ENCODE results near the gene GHDC. TPM values are rescaled to one million over a fixed set of nuclear protein-coding genes. Genes with fewer than 3 reads are reported as not detected.

The GHDC gene
- total and polyA plus RNA-seq, 2 of the 8 experiments (the other 6 are each of a cell fraction or from before 2014, with no cell fraction given) = 7.4 to 8.1 TPM

DNA sequence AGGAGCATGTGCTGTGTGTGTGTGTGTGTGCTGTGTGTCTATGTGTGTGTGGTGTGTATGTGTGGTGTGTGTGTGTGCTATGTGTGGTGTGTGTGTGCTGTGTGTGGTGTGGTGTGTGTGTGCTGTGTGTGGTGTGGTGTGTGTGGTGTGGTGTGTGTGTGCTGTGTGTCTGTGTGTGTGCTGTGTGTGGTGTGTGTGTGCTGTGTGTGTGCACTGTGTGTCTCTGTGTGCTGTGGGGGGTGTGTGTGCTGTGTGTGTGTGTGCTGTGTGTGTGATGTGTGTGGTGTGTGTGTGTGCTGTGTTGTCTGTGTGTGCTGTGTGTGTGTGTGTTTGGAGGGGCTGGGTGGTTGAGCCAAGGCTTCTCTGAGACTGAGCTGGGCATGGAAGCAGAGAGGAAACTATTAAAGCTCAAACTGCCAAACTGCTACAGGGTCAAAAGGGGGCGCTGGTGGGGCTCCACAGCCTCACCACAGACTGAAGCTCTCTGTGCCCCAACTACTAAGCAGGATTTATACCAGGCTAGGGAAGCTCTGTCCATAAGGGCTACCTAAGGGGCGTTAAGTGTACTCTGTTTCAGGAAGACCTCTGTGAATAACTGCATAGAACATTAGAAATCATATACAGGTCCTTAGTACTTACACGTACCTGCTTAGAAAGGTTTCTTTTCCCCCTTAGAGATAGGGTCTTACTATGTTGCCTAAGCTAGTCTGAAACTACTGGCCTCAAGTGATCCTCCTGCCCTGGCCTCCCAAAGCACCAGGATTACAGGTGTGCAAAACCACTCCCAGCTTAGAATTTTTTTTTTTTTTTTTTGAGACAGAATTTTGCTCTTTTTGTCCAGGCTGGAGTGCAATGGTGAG lies 27.8 kb upstream of the GHDC start:
- H2BK15ac ChIP-seq (ENCODE audit: low read length) = 0 out of 2 replicates have a peak overlapping the region, but pooled peaks have one; percentile 20
- FAIRE-seq = no peak

More for the DNA sequence above, 27.8 kb upstream of the GHDC start:
- Histone ChIP-seq H3K79me1 (ENCODE audit: low read depth, low read length) (no peaks in the 10 kb centered on the region), H4K5ac (ENCODE audit: insufficient read length, low read depth, low read length) (no peak overlapping the region), H2BK120ac (replicated peaks; ENCODE audit: low read depth, low read length) (no peak overlapping the region), H3K27ac (ENCODE audit: low read depth, low read length) (no peak overlapping the region), H3K9ac (replicated peaks in 1 of 4; ENCODE audit: extremely low read depth in 1 of 4, low read depth in 3 of 4, low read length in 3 of 4) (no peak overlapping the region), H3K23ac (ENCODE audit: insufficient read length) (no peak overlapping the region), H2AK5ac (ENCODE audit: low read depth, low read length) (no peak overlapping the region; the same call in 1 of the 2 replicates), H3K36me3 (ENCODE audit: control insufficient read depth in 2 of 4, insufficient read depth in 4 of 4, low read length in 3 of 4) (peaks cover 5 to 25% (median 14%) of the 10 kb centered on the region in 4 experiments), H3K18ac (ENCODE audit: extremely low read depth, low read length) (no peak overlapping the region), H2BK5ac (ENCODE audit: low read depth, low read length) (no peak overlapping the region; the same call in 1 of the 2 replicates), H3K79me2 (ENCODE audit: control insufficient read depth in 1 of 2, insufficient read depth in 2 of 2, low read length in 2 of 2) (no peaks in the 10 kb centered on the region), H3K9me3 (ENCODE audit: insufficient read depth in 2 of 2, low read depth in 1 of 2, low read length in 1 of 2) (no peaks in the 10 kb centered on the region), H2AFZ (ENCODE audit: low read length) (no peak overlapping the region), H4K91ac (replicated peaks; ENCODE audit: insufficient read length, low read length) (peak overlapping the region; percentile 70), H3K4ac (replicated peaks; ENCODE audit: insufficient read length, low read depth, low read length) (no peak overlapping the region), H3K56ac (replicated peaks; ENCODE audit: insufficient read length, low read depth, low read length) (peak overlapping the region; percentile 95), H3K23me2 (ENCODE audit: low read depth, low read length) (peaks cover 4% of the 10 kb centered on the region; the same call in 1 of the 2 replicates), H3K27me3 (replicated peaks in 1 of 4; ENCODE audit: control insufficient read depth in 3 of 4, extremely low read depth in 1 of 4, insufficient read depth in 3 of 4, low read length in 3 of 4) (no peaks in the 10 kb centered on the region), H2BK12ac (ENCODE audit: low read depth, low read length) (peak overlapping the region; percentile 52; the same call in 1 of the 2 replicates), H3K4me2 (ENCODE audit: insufficient read depth in 1 of 2, low read depth in 2 of 2, low read length in 2 of 2) (no peak overlapping the region), H4K20me1 (replicated peaks in 1 of 2; ENCODE audit: control insufficient read depth in 1 of 2, insufficient read depth in 2 of 2, low read length in 2 of 2) (peaks cover 2 to 4% of the 10 kb centered on the region in 2 experiments), H3K4me3 (ENCODE audit: extremely low read depth in 1 of 4, insufficient read depth in 2 of 4, low read depth in 3 of 4, low read length in 4 of 4) (no peak overlapping the region), H4K8ac (ENCODE audit: extremely low read depth, insufficient read depth, low read length) (no peak overlapping the region), H3K4me1 (replicated peaks in 1 of 4; ENCODE audit: control insufficient read depth in 3 of 4, insufficient read depth in 4 of 4, low read length in 3 of 4) (no peaks in the 10 kb centered on the region), H3K14ac (ENCODE audit: insufficient read length) (no peak overlapping the region), H2BK20ac (ENCODE audit: low read length) (no peak overlapping the region)
- POLR2A ChIA-PET (ENCODE audit: partially characterized antibody) = interaction anchor here (0.9 to 1.2 kb wide), 2 partner anchors 33 to 79 kb away, joined by 3 to 4 read pairs; no protein-coding TSS in a partner anchor
- TF ChIP-seq EP300 (IDR thresholded peaks at IDR 0.05; ENCODE audit: borderline replicate concordance in 1 of 2, low read depth in 2 of 2, low read length in 2 of 2) (no peak), RXRA (IDR thresholded peaks at IDR 0.05; ENCODE audit: insufficient read depth, low read depth, low read length) (0 out of 2 replicates have a peak, but pooled peaks have one; percentile 11), HDAC2 (IDR thresholded peaks at IDR 0.05; ENCODE audit: borderline replicate concordance in 1 of 2, low read depth in 2 of 2, low read length in 2 of 2) (no peak), YY1 (IDR thresholded peaks at IDR 0.05; ENCODE audit: low read depth, low read length) (0 out of 2 replicates have a peak, but pooled peaks have one; percentile 29), RAD21 (IDR thresholded peaks at IDR 0.05 in 1 of 2, conservative IDR thresholded peaks at IDR 0.05 in 1 of 2; ENCODE audit: low read depth in 2 of 2, low read length in 2 of 2) (peak; percentile 85 to 88)
- TF ChIP-seq, protein P1, sequence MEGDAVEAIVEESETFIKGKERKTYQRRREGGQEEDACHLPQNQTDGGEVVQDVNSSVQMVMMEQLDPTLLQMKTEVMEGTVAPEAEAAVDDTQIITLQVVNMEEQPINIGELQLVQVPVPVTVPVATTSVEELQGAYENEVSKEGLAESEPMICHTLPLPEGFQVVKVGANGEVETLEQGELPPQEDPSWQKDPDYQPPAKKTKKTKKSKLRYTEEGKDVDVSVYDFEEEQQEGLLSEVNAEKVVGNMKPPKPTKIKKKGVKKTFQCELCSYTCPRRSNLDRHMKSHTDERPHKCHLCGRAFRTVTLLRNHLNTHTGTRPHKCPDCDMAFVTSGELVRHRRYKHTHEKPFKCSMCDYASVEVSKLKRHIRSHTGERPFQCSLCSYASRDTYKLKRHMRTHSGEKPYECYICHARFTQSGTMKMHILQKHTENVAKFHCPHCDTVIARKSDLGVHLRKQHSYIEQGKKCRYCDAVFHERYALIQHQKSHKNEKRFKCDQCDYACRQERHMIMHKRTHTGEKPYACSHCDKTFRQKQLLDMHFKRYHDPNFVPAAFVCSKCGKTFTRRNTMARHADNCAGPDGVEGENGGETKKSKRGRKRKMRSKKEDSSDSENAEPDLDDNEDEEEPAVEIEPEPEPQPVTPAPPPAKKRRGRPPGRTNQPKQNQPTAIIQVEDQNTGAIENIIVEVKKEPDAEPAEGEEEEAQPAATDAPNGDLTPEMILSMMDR (IDR thresholded peaks at IDR 0.05; ENCODE audit: control extremely low read depth in 1 of 3, insufficient read depth in 1 of 3, low read depth in 1 of 3, low read length in 3 of 3) = peak; percentile 82 to 90 (median 88)
- CTCF ChIA-PET (ENCODE audit: partially characterized antibody) = interaction anchor here (0.5 to 4.5 kb wide), 70 partner anchors 9 to 399 kb away, joined by 3 to 56 read pairs (median 4); partner anchors contain the start of genes GHDC, STAT5A and STAT5B
- peak; percentile 15 to 59 for DNase-seq (ENCODE audit: low read depth in 1 of 2, low spot score in 2 of 2)
- 51% methylated on average over 3 of the region's 3 CpGs; no CpG with 5 or more reads in 1 of the 2 experiments for WGBS, 2 experiments (ENCODE audit: extremely low coverage in 1 of 2, insufficient coverage in 1 of 2, insufficient read length in 1 of 2, insufficient replicate concordance in 2 of 2, low coverage in 1 of 2, low lambda C conversion rate in 2 of 2, missing lambda C conversion rate in 1 of 2)
